Measurements from ENCODE around the gene IMPA2. TPM values are rescaled to one million over a fixed set of nuclear protein-coding genes. Genes with fewer than 3 reads are reported as not detected.

The IMPA2 gene
- total and polyA plus RNA-seq, 2 of the 8 experiments (the other 6 are each of a cell fraction or from before 2014, with no cell fraction given): 102 to 140 TPM

DNA sequence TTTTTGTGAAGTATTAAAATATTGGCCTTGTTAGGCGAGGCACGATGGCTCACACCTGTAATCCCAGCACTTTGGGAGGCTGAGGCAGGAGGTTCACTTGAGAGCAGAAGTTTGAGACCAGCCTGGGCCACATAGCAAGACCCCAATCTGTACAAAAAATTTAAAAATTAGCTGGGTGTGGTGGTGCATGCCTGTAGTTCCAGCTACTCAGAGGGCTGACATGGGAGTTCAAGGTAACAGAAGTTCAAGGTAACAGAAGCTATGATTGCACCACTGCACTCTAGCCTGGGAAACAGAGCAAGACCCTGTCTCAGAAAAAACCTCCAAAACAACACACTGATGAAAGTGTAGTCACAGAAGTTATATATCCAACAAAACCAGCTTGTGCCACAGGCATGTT, 39.8 kb downstream of the IMPA2 start:
- no peak for DNase-seq (ENCODE audit: low read depth in 1 of 2, low spot score in 2 of 2)
- no peaks in the 10 kb centered on the region for H4K20me1 ChIP-seq (replicated peaks in 1 of 2; ENCODE audit: control insufficient read depth in 1 of 2, insufficient read depth in 2 of 2, low read length in 2 of 2)
- no peak overlapping the region for H2AFZ ChIP-seq (ENCODE audit: low read length)
- H3K14ac ChIP-seq (ENCODE audit: insufficient read length): no peak overlapping the region
- no peak overlapping the region for H3K4me2 ChIP-seq (ENCODE audit: insufficient read depth in 1 of 2, low read depth in 2 of 2, low read length in 2 of 2)
- H3K23me2 ChIP-seq (ENCODE audit: low read depth, low read length): no peaks in the 10 kb centered on the region
- no peak for FAIRE-seq
- H2BK120ac ChIP-seq (replicated peaks; ENCODE audit: low read depth, low read length): no peak overlapping the region
- WGBS, 2 experiments (ENCODE audit: extremely low coverage in 1 of 2, insufficient coverage in 1 of 2, insufficient read length in 1 of 2, insufficient replicate concordance in 2 of 2, low coverage in 1 of 2, low lambda C conversion rate in 2 of 2, missing lambda C conversion rate in 1 of 2): 95% methylated on average over 2 of the region's 2 CpGs; no CpG with 5 or more reads in 1 of the 2 experiments
- no peak overlapping the region for H3K56ac ChIP-seq (replicated peaks; ENCODE audit: insufficient read length, low read depth, low read length)
- no peak overlapping the region for H2BK15ac ChIP-seq (ENCODE audit: low read length)
- H2BK20ac ChIP-seq (ENCODE audit: low read length): no peak overlapping the region
- no peaks in the 10 kb centered on the region for H3K27me3 ChIP-seq (replicated peaks in 1 of 4; ENCODE audit: control insufficient read depth in 3 of 4, extremely low read depth in 1 of 4, insufficient read depth in 3 of 4, low read length in 3 of 4)
- H2BK5ac ChIP-seq (ENCODE audit: low read depth, low read length): no peak overlapping the region
- H3K9me3 ChIP-seq (ENCODE audit: insufficient read depth in 2 of 2, low read depth in 1 of 2, low read length in 1 of 2): no peaks in the 10 kb centered on the region
- H3K4me3 ChIP-seq (ENCODE audit: extremely low read depth in 1 of 4, insufficient read depth in 2 of 4, low read depth in 3 of 4, low read length in 4 of 4): no peak overlapping the region
- no peak overlapping the region for H3K9ac ChIP-seq (replicated peaks in 1 of 4; ENCODE audit: extremely low read depth in 1 of 4, low read depth in 3 of 4, low read length in 3 of 4)
- H3K4ac ChIP-seq (replicated peaks; ENCODE audit: insufficient read length, low read depth, low read length): no peak overlapping the region
- no peaks in the 10 kb centered on the region for H3K79me2 ChIP-seq (ENCODE audit: control insufficient read depth in 1 of 2, insufficient read depth in 2 of 2, low read length in 2 of 2)
- H2AK5ac ChIP-seq (ENCODE audit: low read depth, low read length): no peak overlapping the region
- ChIA-PET CTCF (ENCODE audit: partially characterized antibody) (interaction anchor here (0.6 to 1.4 kb wide), 4 partner anchors 9 to 83 kb away, joined by 3 to 4 read pairs (median 4); no protein-coding TSS in a partner anchor), POLR2A (ENCODE audit: partially characterized antibody) (interaction anchor here (0.6 to 0.7 kb wide), 2 partner anchors 33 to 283 kb away, joined by 3 read pairs; no protein-coding TSS in a partner anchor)
- no peak overlapping the region for H4K5ac ChIP-seq (ENCODE audit: insufficient read length, low read depth, low read length)
- no peaks in the 10 kb centered on the region for H3K79me1 ChIP-seq (ENCODE audit: low read depth, low read length)
- no peaks in the 10 kb centered on the region for H3K4me1 ChIP-seq (replicated peaks in 1 of 4; ENCODE audit: control insufficient read depth in 3 of 4, insufficient read depth in 4 of 4, low read length in 3 of 4)
- peaks cover 6 to 23% (median 14%) of the 10 kb centered on the region in 4 experiments; a peak in 6 of 8 replicates for H3K36me3 ChIP-seq (ENCODE audit: control insufficient read depth in 2 of 4, insufficient read depth in 4 of 4, low read length in 3 of 4)
- no peak overlapping the region for H2BK12ac ChIP-seq (ENCODE audit: low read depth, low read length)
- H3K27ac ChIP-seq (ENCODE audit: low read depth, low read length): no peak overlapping the region
- H3K18ac ChIP-seq (ENCODE audit: extremely low read depth, low read length): no peak overlapping the region
- no peak overlapping the region for H3K23ac ChIP-seq (ENCODE audit: insufficient read length)
- H4K91ac ChIP-seq (replicated peaks; ENCODE audit: insufficient read length, low read length): no peak overlapping the region
- H4K8ac ChIP-seq (ENCODE audit: extremely low read depth, insufficient read depth, low read length): no peak overlapping the region
- TF ChIP-seq, protein P1, sequence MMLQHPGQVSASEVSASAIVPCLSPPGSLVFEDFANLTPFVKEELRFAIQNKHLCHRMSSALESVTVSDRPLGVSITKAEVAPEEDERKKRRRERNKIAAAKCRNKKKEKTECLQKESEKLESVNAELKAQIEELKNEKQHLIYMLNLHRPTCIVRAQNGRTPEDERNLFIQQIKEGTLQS (IDR thresholded peaks at IDR 0.05; ENCODE audit: insufficient read depth, low read depth, low read length): no peak
- TF ChIP-seq BACH1 (IDR thresholded peaks at IDR 0.05; ENCODE audit: low read length): no peak

Data from H1 (cell line).